GM06990 (cell line): Measurements from ENCODE around the gene ACAA1.

Experiments used
- DNase-seq: peaks from one replicate; pipeline ENCODE4 v3.0.0-alpha.2; 2011; ENCODE audit not compliant: insufficient read length; ENCODE audit errors: extremely low read depth
- H3K27me3 ChIP-seq: replicated peaks from 2 replicates; pipeline ENCODE4 v1.6.0; 2011; ENCODE audit warnings: low read length; ENCODE audit not compliant: control insufficient read depth, insufficient read depth
- H3K36me3 ChIP-seq: 2 replicates; pipeline ENCODE4 v1.5.1; 2011; ENCODE audit warnings: low read length; ENCODE audit not compliant: control insufficient read depth, insufficient read depth
- H3K4me3 ChIP-seq: replicated peaks from 2 replicates; pipeline ENCODE4 v1.5.1; 2011; ENCODE audit warnings: low read depth, mild to moderate bottlenecking, control low read depth, low read length
- TF ChIP-seq, protein P1 (sequence below): IDR thresholded peaks from 2 replicates; pipeline ENCODE4 v1.5.1; 2011; ENCODE audit warnings: low read length, control low read depth, mild to moderate bottlenecking, inconsistent platforms; ENCODE audit not compliant: insufficient read depth, poor library complexity, severe bottlenecking

ACAA1 gene

GRCh38 chr3:38117163-38117716 is 19.7 kb downstream of the ACAA1 start:
- H3K4me3 ChIP-seq = no peak overlapping the region
- DNase-seq = no peak

GRCh38 chr3:38116471-38117162 is 20.3 kb downstream of the ACAA1 start:
- Histone ChIP-seq H3K27me3 (no peaks in the 10 kb centered on the region; the same call in 1 of the 2 replicates), H3K4me3 (no peak overlapping the region), H3K36me3 (peaks cover 11% of the 10 kb centered on the region)
- no peak for DNase-seq
- TF ChIP-seq, protein P1, sequence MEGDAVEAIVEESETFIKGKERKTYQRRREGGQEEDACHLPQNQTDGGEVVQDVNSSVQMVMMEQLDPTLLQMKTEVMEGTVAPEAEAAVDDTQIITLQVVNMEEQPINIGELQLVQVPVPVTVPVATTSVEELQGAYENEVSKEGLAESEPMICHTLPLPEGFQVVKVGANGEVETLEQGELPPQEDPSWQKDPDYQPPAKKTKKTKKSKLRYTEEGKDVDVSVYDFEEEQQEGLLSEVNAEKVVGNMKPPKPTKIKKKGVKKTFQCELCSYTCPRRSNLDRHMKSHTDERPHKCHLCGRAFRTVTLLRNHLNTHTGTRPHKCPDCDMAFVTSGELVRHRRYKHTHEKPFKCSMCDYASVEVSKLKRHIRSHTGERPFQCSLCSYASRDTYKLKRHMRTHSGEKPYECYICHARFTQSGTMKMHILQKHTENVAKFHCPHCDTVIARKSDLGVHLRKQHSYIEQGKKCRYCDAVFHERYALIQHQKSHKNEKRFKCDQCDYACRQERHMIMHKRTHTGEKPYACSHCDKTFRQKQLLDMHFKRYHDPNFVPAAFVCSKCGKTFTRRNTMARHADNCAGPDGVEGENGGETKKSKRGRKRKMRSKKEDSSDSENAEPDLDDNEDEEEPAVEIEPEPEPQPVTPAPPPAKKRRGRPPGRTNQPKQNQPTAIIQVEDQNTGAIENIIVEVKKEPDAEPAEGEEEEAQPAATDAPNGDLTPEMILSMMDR = no peak

More at GRCh38 chr3:38117163-38117716, 19.7 kb downstream of the ACAA1 start:
- no peaks in the 10 kb centered on the region for H3K27me3 ChIP-seq
- TF ChIP-seq, protein P1 = no peak
- peaks cover 15% of the 10 kb centered on the region for H3K36me3 ChIP-seq

- H3K36me3 ChIP-seq = peaks cover 3% of the 10 kb centered on the region
- H3K27me3 ChIP-seq = no peaks in the 10 kb centered on the region; the same call in 1 of the 2 replicates
- no peak for DNase-seq
- TF ChIP-seq, protein P1 = no peak
- H3K4me3 ChIP-seq = no peak overlapping the region
These were observed 21.1 kb downstream of the ACAA1 start for GRCh38 chr3:38115645-38116427.

- TF ChIP-seq, protein P1 = no peak
- H3K4me3 ChIP-seq = no peak overlapping the region
- no peaks in the 10 kb centered on the region; the same call in 1 of the 2 replicates for H3K27me3 ChIP-seq
- no peak for DNase-seq
- peaks cover 2% of the 10 kb centered on the region for H3K36me3 ChIP-seq
These were observed 21.9 kb downstream of the ACAA1 start for GRCh38 chr3:38114875-38115644.

GRCh38 chr3:38114052-38114874 is 22.7 kb downstream of the ACAA1 start:
- no peak for DNase-seq
- no peaks in the 10 kb centered on the region; the same call in 1 of the 2 replicates for H3K27me3 ChIP-seq
- no peaks in the 10 kb centered on the region for H3K36me3 ChIP-seq
- no peak overlapping the region for H3K4me3 ChIP-seq
- TF ChIP-seq, protein P1 = no peak
